ENCODE results near the gene DHX29.

GRCh38 chr5:55303238-55303690, 4.2 kb downstream of the DHX29 start:
- TF ChIP-seq ZNF70 (CRISPR knock-in tag; IDR thresholded peaks at IDR 0.05) (no peak), ZFP3 (CRISPR knock-in tag; IDR thresholded peaks at IDR 0.05) (no peak), ESRRG (CRISPR knock-in tag; IDR thresholded peaks at IDR 0.05) (no peak)
